Mesodermal cell (in vitro differentiated cells): ENCODE measurements around the gene LHPP.

Experiments
- H3K27ac ChIP-seq: 2 replicates; pipeline ENCODE4 v1.7.0; 2013; ENCODE audit warnings: mild to moderate bottlenecking, low read depth, low read length, moderate library complexity; ENCODE audit not compliant: severe bottlenecking
- H3K36me3 ChIP-seq: 2 replicates; pipeline ENCODE4 v1.7.1; 2013; ENCODE audit warnings: mild to moderate bottlenecking, low read length, moderate library complexity; ENCODE audit not compliant: control insufficient read depth, insufficient read depth
- H3K4me1 ChIP-seq: one replicate; pipeline ENCODE4 v1.7.1; 2013; ENCODE audit warnings: mild to moderate bottlenecking, low read length; ENCODE audit not compliant: insufficient read depth, control insufficient read depth, poor library complexity, severe bottlenecking
- H3K4me3 ChIP-seq: 2 replicates; pipeline ENCODE4 v1.7.0; 2013; ENCODE audit warnings: low read length, control low read depth, mild to moderate bottlenecking; ENCODE audit not compliant: insufficient read depth, poor library complexity, severe bottlenecking; ENCODE audit errors: extremely low read depth
- H3K9me3 ChIP-seq: 2 replicates; pipeline ENCODE4 v1.7.1; 2013; ENCODE audit warnings: mild to moderate bottlenecking, low read length, moderate library complexity; ENCODE audit not compliant: control insufficient read depth
- whole genome bisulfite sequencing, 2 experiments: methylation state at CpG; one replicate each; pipeline ENCODE4 v1.1.5; 2013; ENCODE audit warnings: missing lambda C conversion rate in 2 of 2; ENCODE audit not compliant: insufficient coverage in 2 of 2; 5-methylcytosine and 5-hydroxymethylcytosine counted together

The LHPP gene

GRCh38 chr10:124460144-124460543 is 1.5 kb upstream of the LHPP start:
- Histone ChIP-seq H3K27ac (no peak overlapping the region), H3K9me3 (no peaks in the 10 kb centered on the region), H3K36me3 (no peaks in the 10 kb centered on the region), H3K4me1 (peaks cover 9% of the 10 kb centered on the region), H3K4me3 (no peak overlapping the region)
- WGBS, 2 experiments = 92 to 95% methylated on average over 4 of the region's 5 CpGs

DNA sequence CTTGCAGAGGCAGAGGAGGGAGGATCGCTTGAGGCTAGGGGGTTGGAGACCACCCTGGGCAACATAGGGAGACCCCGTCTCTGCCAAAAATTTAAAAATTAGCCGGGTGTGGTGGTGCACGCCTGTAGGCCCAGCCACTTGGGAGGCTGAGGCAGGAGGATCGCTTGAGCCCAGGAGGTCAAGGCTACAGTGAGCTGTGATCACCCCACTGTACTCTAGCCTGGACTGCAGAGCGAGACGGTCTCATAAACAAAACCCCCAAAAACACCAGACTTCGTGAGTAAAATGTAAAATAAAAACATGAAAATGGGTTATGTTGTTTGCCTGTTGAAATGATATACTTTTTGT is 699 bp downstream of the LHPP start:
- Histone ChIP-seq H3K9me3 (no peaks in the 10 kb centered on the region), H3K27ac (no peak overlapping the region), H3K4me1 (peaks cover 5% of the 10 kb centered on the region), H3K4me3 (peak overlapping the region; percentile 51), H3K36me3 (no peaks in the 10 kb centered on the region)
- 79% methylated on average over 4 to 5 of the region's 8 CpGs for WGBS, 2 experiments

GRCh38 chr10:124464028-124464965 is 2.7 kb downstream of the LHPP start:
- Histone ChIP-seq H3K4me1 (peaks cover 5% of the 10 kb centered on the region), H3K27ac (no peak overlapping the region), H3K9me3 (no peaks in the 10 kb centered on the region), H3K4me3 (no peak overlapping the region), H3K36me3 (no peaks in the 10 kb centered on the region)
- 77 to 78% methylated on average over 8 to 9 of the region's 9 CpGs for WGBS, 2 experiments

DNA sequence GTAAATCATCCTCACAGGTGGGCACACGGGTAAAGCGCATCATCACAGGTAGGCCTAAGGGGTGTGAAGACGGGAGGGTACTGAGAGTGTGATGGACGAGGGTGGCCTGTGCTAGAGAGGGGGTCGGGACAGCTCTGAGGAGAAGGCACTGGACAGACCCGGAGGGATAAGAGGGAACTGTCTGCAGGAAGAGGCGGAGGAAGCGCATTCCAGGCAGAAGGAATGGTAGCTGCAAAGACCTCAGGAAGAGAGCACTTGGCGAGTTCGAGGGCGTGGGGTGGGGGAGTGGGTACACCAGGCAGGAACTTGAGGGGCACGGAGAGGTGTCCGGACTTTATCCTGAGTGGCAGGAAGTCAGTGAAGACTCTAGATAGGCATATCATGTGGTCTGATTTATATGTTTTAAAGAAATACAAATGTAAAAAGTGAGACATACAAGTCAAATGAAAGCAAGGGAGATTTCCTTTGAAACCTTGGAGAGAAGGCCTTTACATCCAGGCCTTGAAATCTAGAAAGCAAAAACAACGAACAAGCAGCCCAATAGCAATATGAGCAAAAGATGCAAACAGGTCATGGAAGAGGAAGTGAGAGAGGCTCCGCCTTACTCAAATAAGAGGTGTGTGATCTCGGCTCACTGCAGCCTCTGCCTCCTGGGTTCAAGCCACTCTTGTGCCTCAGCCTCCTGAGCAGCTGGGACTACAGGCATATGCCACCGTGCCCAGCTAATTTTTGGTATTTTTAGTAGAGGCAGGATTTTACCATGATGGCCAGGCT is 3.6 kb downstream of the LHPP start:
- H3K4me3 ChIP-seq = no peak overlapping the region
- H3K4me1 ChIP-seq = peaks cover 5% of the 10 kb centered on the region
- no peaks in the 10 kb centered on the region for H3K36me3 ChIP-seq
- H3K9me3 ChIP-seq = no peaks in the 10 kb centered on the region
- 70 to 81% methylated on average over 17 of the region's 17 CpGs for WGBS, 2 experiments
- no peak overlapping the region for H3K27ac ChIP-seq

DNA sequence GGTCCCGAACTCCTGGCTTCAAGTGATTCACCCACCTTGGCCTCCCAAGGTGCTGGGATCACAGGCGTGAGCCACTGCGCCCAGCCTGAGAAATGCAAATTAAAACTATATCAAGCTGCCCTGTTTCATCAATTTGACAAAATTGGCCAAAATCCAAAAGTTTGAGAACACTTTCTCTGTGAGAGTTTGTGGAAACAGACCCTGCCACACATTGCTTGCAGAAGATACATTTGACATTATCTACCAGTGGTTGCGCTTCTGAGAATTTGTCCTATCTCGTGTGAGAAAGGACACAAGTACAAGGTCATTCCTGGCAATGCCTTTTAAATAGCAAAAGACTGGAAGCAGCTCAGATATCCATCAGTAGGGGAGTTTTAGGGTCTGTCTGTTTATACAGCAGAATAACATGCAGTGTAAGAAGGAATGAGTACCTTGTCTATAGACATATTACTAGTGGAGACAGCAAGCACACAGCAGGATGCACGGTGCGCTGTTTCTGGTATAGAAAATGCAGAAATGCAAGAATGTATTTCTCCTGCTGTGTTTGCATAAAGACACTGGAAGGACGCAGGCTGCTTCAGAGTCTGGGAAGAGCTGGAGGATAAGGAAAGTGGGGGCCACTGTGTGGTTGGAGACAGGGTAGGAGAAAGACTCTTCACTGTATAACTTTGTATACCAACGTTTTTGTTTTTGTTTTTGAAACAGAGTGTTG is 4.3 kb downstream of the LHPP start:
- WGBS, 2 experiments = 54 to 57% methylated on average over 9 of the region's 9 CpGs
- Histone ChIP-seq H3K36me3 (no peaks in the 10 kb centered on the region), H3K27ac (no peak overlapping the region), H3K9me3 (no peaks in the 10 kb centered on the region), H3K4me3 (no peak overlapping the region), H3K4me1 (peaks cover 5% of the 10 kb centered on the region)

GRCh38 chr10:124467165-124467564 is 5.5 kb downstream of the LHPP start:
- 83 to 90% methylated on average over 2 to 3 of the region's 4 CpGs for WGBS, 2 experiments
- no peak overlapping the region for H3K4me3 ChIP-seq
- H3K36me3 ChIP-seq = no peaks in the 10 kb centered on the region
- peaks cover 5% of the 10 kb centered on the region for H3K4me1 ChIP-seq
- no peaks in the 10 kb centered on the region for H3K9me3 ChIP-seq
- H3K27ac ChIP-seq = no peak overlapping the region

- Histone ChIP-seq H3K4me3 (no peak overlapping the region), H3K36me3 (no peaks in the 10 kb centered on the region), H3K27ac (no peak overlapping the region), H3K9me3 (no peaks in the 10 kb centered on the region), H3K4me1 (peaks cover 5% of the 10 kb centered on the region)
- WGBS, 2 experiments = 85 to 86% methylated on average over 11 to 13 of the region's 13 CpGs
Measured at GRCh38 chr10:124468624-124469023, 7.0 kb downstream of the LHPP start.

DNA sequence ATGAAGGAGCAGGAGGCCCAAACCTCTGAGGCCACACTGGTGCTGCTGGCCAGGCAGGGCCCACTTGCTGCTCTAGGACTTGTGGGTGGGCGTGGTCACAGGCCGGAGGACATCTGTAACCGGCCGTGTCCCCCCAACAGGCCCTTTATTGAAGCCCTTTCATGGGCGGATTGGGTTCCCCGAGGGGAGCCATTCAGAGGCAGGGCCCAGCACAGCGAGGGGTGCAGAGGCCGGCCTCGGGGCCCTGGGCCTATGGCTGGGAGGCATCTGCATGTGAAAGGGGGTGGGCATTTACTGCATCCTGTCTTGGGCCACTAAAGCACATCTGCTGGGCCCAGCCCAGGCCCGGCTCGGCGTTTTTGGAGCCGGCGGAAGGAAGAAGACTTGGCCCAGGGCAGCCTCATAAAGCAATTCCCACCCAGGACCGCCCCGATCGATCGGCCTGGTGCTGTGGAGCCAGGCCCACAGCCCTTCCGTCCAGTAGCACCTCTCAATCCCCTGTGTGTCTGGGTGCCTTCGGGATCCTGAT is 8.4 kb downstream of the LHPP start:
- H3K4me3 ChIP-seq = no peak overlapping the region
- no peaks in the 10 kb centered on the region for H3K36me3 ChIP-seq
- no peak overlapping the region for H3K27ac ChIP-seq
- H3K9me3 ChIP-seq = no peaks in the 10 kb centered on the region
- 43 to 49% methylated on average over 15 to 19 of the region's 20 CpGs for WGBS, 2 experiments
- H3K4me1 ChIP-seq = peaks cover 3% of the 10 kb centered on the region

DNA sequence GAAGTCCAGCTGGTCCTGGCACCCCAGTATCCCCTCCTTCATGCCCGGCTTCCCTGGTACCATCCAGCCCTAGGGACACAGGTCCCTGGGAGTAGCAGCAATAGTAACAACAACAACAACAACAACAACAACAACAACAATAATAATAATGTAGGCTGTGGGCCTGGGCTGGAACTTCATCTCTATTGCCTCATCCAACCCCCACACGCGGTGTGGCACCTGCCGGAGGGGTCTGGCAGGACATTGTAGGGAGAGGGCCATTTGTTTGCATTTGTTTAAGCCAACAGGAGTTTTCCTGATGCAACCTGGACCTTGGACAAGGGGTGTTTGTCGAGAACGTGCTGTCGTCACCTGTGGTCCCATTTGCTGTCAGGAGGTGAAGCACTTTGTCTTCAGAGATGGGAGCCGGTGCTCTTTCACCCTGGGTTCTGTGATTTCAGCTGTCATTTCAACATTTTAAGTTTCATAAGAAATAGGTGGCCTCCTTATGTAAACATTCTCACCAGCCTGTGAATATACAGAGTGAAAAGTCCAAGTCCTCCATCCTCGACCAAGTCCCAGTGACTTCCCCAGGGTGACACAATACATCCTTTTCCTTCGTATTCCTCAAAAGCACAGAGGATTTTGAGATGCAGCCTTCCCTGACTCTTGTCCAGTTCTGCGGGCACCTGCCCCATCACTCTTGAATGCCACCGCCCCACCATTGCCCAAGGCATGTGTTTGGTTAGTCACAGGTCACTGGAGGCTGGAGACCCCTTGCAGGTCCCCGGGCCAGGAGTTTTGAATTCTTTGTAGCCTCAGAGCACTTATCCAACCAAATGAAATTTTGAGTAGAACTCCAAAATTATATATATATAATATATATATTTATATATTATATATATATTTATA is 9.2 kb downstream of the LHPP start:
- H3K27ac ChIP-seq = no peak overlapping the region
- no peaks in the 10 kb centered on the region for H3K36me3 ChIP-seq
- H3K4me3 ChIP-seq = no peak overlapping the region
- 79 to 88% methylated on average over 8 to 12 of the region's 13 CpGs for WGBS, 2 experiments
- no peaks in the 10 kb centered on the region for H3K9me3 ChIP-seq
- H3K4me1 ChIP-seq = no peaks in the 10 kb centered on the region

GRCh38 chr10:124472071-124472470 is 10.4 kb downstream of the LHPP start:
- Histone ChIP-seq H3K4me3 (no peak overlapping the region), H3K9me3 (no peaks in the 10 kb centered on the region), H3K27ac (no peak overlapping the region), H3K4me1 (no peaks in the 10 kb centered on the region), H3K36me3 (no peaks in the 10 kb centered on the region)
- 92 to 100% methylated on average over 3 to 5 of the region's 6 CpGs for WGBS, 2 experiments
